Stimulated activated CD8-positive, alpha-beta memory T cell treated with anti-CD3 and anti-CD28 coated beads, Interleukin-15, amount 100 ng/mL, for 4 hours (primary cell): ENCODE results near the gene LRP5.

Source experiments
- DNase-seq, 2 donors: peaks; one replicate each; pipeline ENCODE4 v3.0.0-alpha.2; 2020; ENCODE audit warnings: low read depth in 2 of 2

Gene LRP5

GRCh38 chr11:68308068-68308467 lies 4.3 kb upstream of the LRP5 start:
- DNase-seq, result no peak

- no peak for DNase-seq
Observed at GRCh38 chr11:68309621-68310185, 2.7 kb upstream of the LRP5 start.

- no peak for DNase-seq
Observed at GRCh38 chr11:68311160-68312116, 953 bp upstream of the LRP5 start.

GRCh38 chr11:68312780-68313573 lies 586 bp downstream of the LRP5 start:
- DNase-seq, result no peak

- DNase-seq, result no peak
Observed at GRCh38 chr11:68313574-68314202, 1.3 kb downstream of the LRP5 start.

GRCh38 chr11:68314203-68315170 lies 2.1 kb downstream of the LRP5 start:
- no peak for DNase-seq

GRCh38 chr11:68315171-68315920 lies 3.0 kb downstream of the LRP5 start:
- no peak for DNase-seq

- no peak for DNase-seq
Observed at GRCh38 chr11:68317147-68317785, 4.9 kb downstream of the LRP5 start.

- no peak for DNase-seq
Observed at GRCh38 chr11:68321293-68322051, 9.1 kb downstream of the LRP5 start.

GRCh38 chr11:68322052-68322430 lies 9.7 kb downstream of the LRP5 start:
- DNase-seq, result no peak

- no peak for DNase-seq
Observed at GRCh38 chr11:68324241-68324640, 11.8 kb downstream of the LRP5 start.

GRCh38 chr11:68324695-68325094 lies 12.3 kb downstream of the LRP5 start:
- no peak for DNase-seq

- no peak for DNase-seq
Observed at GRCh38 chr11:68325183-68325906, 13.0 kb downstream of the LRP5 start.

- DNase-seq, result no peak
Observed at GRCh38 chr11:68325907-68326220, 13.5 kb downstream of the LRP5 start.

GRCh38 chr11:68326334-68327215 lies 14.2 kb downstream of the LRP5 start:
- DNase-seq, result no peak

GRCh38 chr11:68327586-68328370 lies 15.4 kb downstream of the LRP5 start:
- DNase-seq, result no peak
